Endodermal cell (in vitro differentiated cells): ENCODE results near the gene PIWIL1. TPM values are rescaled to one million over a fixed set of nuclear protein-coding genes. Genes with fewer than 3 reads are reported as not detected.

Experiments
- DNase-seq: peaks from one replicate; pipeline ENCODE4 v3.0.0-alpha.2; 2017
- H3K27ac ChIP-seq: 2 replicates; pipeline ENCODE4 v1.5.1; 2013; ENCODE audit warnings: mild to moderate bottlenecking, low read depth, low read length, moderate library complexity
- H3K27me3 ChIP-seq: 2 replicates; pipeline ENCODE4 v1.6.1; 2013; ENCODE audit warnings: mild to moderate bottlenecking, low read length, moderate library complexity; ENCODE audit not compliant: insufficient read depth, control insufficient read depth, poor library complexity, severe bottlenecking
- H3K36me3 ChIP-seq: 2 replicates; pipeline ENCODE4 v1.7.0; 2013; ENCODE audit warnings: mild to moderate bottlenecking, low read length, moderate library complexity; ENCODE audit not compliant: control insufficient read depth, insufficient read depth
- H3K4me1 ChIP-seq: one replicate; pipeline ENCODE4 v1.7.0; 2013; ENCODE audit warnings: low read length; ENCODE audit not compliant: control insufficient read depth, insufficient read depth
- H3K4me3 ChIP-seq: 2 replicates; pipeline ENCODE4 v1.5.1; 2013; ENCODE audit warnings: mild to moderate bottlenecking, low read length, moderate library complexity
- H3K9ac ChIP-seq: 2 replicates; pipeline ENCODE4 v1.6.1; 2013; ENCODE audit warnings: mild to moderate bottlenecking, low read length, moderate library complexity; ENCODE audit not compliant: poor library complexity, severe bottlenecking; ENCODE audit errors: extremely low read depth
- H3K9me3 ChIP-seq: 2 replicates; pipeline ENCODE4 v1.6.1; 2013; ENCODE audit warnings: mild to moderate bottlenecking, low read length, moderate library complexity; ENCODE audit not compliant: control insufficient read depth
- H3K27ac Mint-ChIP-seq: 2 replicates; pipeline ENCODE4 v1.8.0; 2020; ENCODE audit warnings: mixed read lengths
- H3K27me3 Mint-ChIP-seq: 2 replicates; pipeline ENCODE4 v1.8.0; 2021; ENCODE audit warnings: mild to moderate bottlenecking, mixed read lengths; ENCODE audit not compliant: insufficient read depth
- H3K36me3 Mint-ChIP-seq: 2 replicates; pipeline ENCODE4 v1.8.0; 2020; ENCODE audit warnings: low read depth, mixed read lengths
- H3K4me1 Mint-ChIP-seq: 2 replicates; pipeline ENCODE4 v1.8.0; 2020; ENCODE audit warnings: mixed read lengths
- H3K4me3 Mint-ChIP-seq: 2 replicates; pipeline ENCODE4 v1.8.0; 2020; ENCODE audit warnings: mild to moderate bottlenecking, moderate library complexity, mixed read lengths
- H3K9me3 Mint-ChIP-seq: 2 replicates; pipeline ENCODE4 v1.8.0; 2020; ENCODE audit warnings: mild to moderate bottlenecking, mixed read lengths
- WGBS, 2 experiments: methylation state at CpG; one replicate each; pipeline versions ENCODE4 v1.1.5 to v1.1.7; 2013; ENCODE audit warnings: missing lambda C conversion rate in 2 of 2, mixed read lengths in 1 of 2; ENCODE audit not compliant: insufficient coverage in 1 of 2, insufficient read length in 1 of 2; 5-methylcytosine and 5-hydroxymethylcytosine counted together
- total RNA-seq, 2 donors: library from RNA; stranded (reverse); fragmentation: NEBNext Ultra II Directional in 1 of 2; extraction: Animal tissue kit (Norgen Biotek cat#: 25700) in 1 of 2; gene quantifications; 2 replicates in 1 of 2; 3 replicates in 1 of 2; pipeline ENCODE4 v1.2.1, GENCODE V29; 2021
- TF ChIP-seq, protein P1 (sequence below): fragments of 200-600 bp; sonication (generic); conservative IDR thresholded peaks from 2 replicates; pipeline ENCODE4 v1.5.0; 2021; ENCODE audit warnings: antibody characterized with exemption, mild to moderate bottlenecking

The PIWIL1 gene
- total RNA-seq, 2 donors from 2014 or later = not detected

DNA sequence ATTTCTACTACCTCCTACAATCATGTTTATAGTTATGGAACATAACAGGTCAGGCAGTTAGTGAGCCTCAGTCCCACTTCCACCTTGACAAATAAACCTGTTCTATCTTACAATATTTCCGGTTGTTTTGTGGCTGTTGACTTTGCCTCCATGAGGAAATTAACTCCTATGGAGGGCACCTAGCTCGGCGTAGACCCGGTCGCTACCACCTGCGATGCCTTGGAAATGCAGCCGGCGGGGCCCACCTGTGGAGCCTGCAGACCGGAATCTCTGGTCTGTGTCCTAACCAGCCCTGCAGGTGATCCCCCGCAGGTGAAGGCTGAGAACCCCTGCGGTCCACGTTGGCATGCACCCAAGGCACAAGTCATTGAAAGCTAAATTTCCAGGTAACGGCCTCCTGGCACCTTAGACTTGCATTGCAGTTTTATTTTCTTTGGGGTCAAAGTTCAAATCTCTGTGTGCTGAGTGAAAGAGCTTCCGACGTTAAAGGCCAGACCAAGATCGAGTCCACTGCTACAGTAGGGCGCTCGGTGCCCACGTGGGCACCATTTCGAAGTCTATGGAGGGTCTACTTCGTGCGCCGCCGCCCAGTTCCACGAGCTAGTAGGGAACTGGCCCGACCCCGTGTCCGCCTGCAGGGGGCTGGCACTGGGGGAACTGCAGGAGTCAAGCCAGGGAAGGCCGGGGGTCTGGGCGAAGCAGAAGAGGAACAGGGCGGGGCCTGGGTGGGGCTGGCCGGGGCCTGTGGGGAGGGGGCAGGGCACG lies 782 bp upstream of the PIWIL1 start:
- Histone ChIP-seq H3K27ac (no peak overlapping the region), H3K9ac (no peak overlapping the region), H3K27me3 (peaks cover 68% of the 10 kb centered on the region), H3K4me3 (no peak overlapping the region), H3K36me3 (no peaks in the 10 kb centered on the region), H3K9me3 (no peaks in the 10 kb centered on the region), H3K4me1 (no peaks in the 10 kb centered on the region)
- 92 to 93% methylated on average over 21 to 32 of the region's 33 CpGs for WGBS, 2 experiments
- Mint-ChIP-seq H3K27ac (no peak overlapping the region), H3K9me3 (peaks cover 5% of the 10 kb centered on the region), H3K4me1 (peaks cover 3% of the 10 kb centered on the region), H3K36me3 (no peaks in the 10 kb centered on the region), H3K4me3 (no peak overlapping the region), H3K27me3 (peaks cover 66% of the 10 kb centered on the region)
- DNase-seq = peak; percentile 63
- TF ChIP-seq, protein P1, sequence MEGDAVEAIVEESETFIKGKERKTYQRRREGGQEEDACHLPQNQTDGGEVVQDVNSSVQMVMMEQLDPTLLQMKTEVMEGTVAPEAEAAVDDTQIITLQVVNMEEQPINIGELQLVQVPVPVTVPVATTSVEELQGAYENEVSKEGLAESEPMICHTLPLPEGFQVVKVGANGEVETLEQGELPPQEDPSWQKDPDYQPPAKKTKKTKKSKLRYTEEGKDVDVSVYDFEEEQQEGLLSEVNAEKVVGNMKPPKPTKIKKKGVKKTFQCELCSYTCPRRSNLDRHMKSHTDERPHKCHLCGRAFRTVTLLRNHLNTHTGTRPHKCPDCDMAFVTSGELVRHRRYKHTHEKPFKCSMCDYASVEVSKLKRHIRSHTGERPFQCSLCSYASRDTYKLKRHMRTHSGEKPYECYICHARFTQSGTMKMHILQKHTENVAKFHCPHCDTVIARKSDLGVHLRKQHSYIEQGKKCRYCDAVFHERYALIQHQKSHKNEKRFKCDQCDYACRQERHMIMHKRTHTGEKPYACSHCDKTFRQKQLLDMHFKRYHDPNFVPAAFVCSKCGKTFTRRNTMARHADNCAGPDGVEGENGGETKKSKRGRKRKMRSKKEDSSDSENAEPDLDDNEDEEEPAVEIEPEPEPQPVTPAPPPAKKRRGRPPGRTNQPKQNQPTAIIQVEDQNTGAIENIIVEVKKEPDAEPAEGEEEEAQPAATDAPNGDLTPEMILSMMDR = no peak

DNA sequence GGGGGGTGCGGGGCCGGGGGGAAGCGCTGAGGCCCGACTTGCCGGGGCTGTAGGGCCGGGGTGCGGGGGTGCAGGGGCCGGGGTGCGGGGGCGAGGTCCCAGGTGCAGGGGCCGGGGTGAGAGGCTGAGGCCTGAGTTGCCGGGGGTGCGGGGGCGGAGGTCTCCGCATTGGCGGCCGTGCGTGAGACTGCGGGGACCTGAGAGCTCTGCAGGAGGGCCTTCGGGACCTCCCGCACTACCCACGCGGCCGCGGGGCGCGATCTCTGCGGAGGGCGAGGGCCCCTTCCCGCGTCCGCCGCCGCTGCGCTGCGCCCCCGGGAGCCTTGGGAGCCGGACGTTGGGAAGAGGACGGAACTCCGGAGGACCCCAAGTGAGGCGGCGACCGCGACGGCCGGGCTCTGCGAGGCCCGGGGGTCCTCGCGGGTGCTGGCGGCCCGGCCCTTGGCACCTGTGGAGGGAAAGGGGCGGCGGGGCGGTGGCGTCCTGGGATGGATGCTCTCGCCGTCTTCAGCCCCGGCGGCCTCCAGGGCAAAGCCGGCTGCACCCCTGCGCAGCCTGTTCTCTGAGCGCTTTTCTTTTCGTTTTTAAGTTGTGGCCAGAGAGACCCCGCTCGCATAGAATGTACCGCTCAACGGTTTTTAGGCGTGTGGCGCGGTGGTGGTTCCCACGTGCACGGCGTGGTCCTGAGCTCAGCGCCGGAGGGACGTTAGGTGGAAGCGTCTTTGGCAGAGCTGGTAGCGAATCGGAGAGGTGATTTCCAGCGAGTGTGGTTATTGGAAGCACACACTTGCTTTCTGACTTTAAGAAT lies 1.3 kb downstream of the PIWIL1 start:
- Mint-ChIP-seq H3K4me1 (peaks cover 3% of the 10 kb centered on the region), H3K4me3 (no peak overlapping the region), H3K36me3 (no peaks in the 10 kb centered on the region), H3K9me3 (peaks cover 5% of the 10 kb centered on the region), H3K27me3 (peaks cover 46% of the 10 kb centered on the region), H3K27ac (no peak overlapping the region)
- no peaks in the 10 kb centered on the region for H3K9me3 ChIP-seq
- no peak for DNase-seq
- TF ChIP-seq, protein P1 = no peak
- no peak overlapping the region for H3K4me3 ChIP-seq
- H3K4me1 ChIP-seq = no peaks in the 10 kb centered on the region
- peaks cover 53% of the 10 kb centered on the region for H3K27me3 ChIP-seq
- no peak overlapping the region for H3K27ac ChIP-seq
- no peaks in the 10 kb centered on the region for H3K36me3 ChIP-seq
- H3K9ac ChIP-seq = no peak overlapping the region
- WGBS, 2 experiments = 65 to 79% methylated on average over 56 to 73 of the region's 82 CpGs

DNA sequence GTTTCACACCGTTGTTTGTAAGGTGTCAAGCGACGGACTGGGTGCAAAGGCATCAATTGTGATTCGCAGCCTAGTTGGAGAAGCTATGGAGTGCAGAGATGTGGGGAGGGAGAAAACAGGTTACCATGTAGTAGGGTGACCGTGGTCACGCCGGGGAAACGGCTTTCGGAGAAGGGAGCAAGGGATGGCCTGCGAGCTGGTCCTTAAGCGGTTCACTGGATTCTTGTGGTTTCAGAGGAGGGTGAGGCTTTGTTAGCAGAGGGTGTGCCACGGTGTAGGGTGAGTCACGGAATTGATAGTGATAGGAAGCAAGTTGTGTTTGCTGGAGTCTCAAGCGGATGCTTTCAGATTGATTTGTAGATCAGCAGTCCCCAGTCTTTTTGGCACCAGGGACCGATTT lies 2.3 kb downstream of the PIWIL1 start:
- H3K4me3 Mint-ChIP-seq = no peak overlapping the region
- peaks cover 44% of the 10 kb centered on the region for H3K27me3 ChIP-seq
- no peak overlapping the region for H3K27ac ChIP-seq
- H3K36me3 Mint-ChIP-seq = no peaks in the 10 kb centered on the region
- H3K4me1 ChIP-seq = no peaks in the 10 kb centered on the region
- TF ChIP-seq, protein P1 = no peak
- no peak overlapping the region for H3K4me3 ChIP-seq
- no peaks in the 10 kb centered on the region for H3K36me3 ChIP-seq
- DNase-seq = peak; percentile 56
- no peak overlapping the region for H3K9ac ChIP-seq
- peaks cover 36% of the 10 kb centered on the region for H3K27me3 Mint-ChIP-seq
- H3K9me3 ChIP-seq = no peaks in the 10 kb centered on the region
- WGBS, 2 experiments = 64 to 84% methylated on average over 11 to 15 of the region's 15 CpGs
- H3K27ac Mint-ChIP-seq = no peak overlapping the region
- H3K9me3 Mint-ChIP-seq = peaks cover 5% of the 10 kb centered on the region
- H3K4me1 Mint-ChIP-seq = peaks cover 3% of the 10 kb centered on the region
